Activated CD8-positive, alpha-beta memory T cell treated with anti-CD3 and anti-CD28 coated beads, Interleukin-2, amount 50 U/mL, for 1 hour (primary cell): ENCODE results near the gene MCTP2.

Experiments used
- DNase-seq: peaks from one replicate; pipeline ENCODE4 v3.0.0-alpha.2; 2020; ENCODE audit errors: extremely low read depth

The MCTP2 gene

GRCh38 chr15:94298364-94298763 lies 67.0 kb downstream of the MCTP2 start:
- DNase-seq: no peak

GRCh38 chr15:94300612-94301011 lies 69.3 kb downstream of the MCTP2 start:
- no peak for DNase-seq

GRCh38 chr15:94305133-94305532 lies 73.8 kb downstream of the MCTP2 start:
- DNase-seq: no peak

- DNase-seq: no peak
Observed at GRCh38 chr15:94306700-94307650, 75.6 kb downstream of the MCTP2 start.

- DNase-seq: no peak
Observed at GRCh38 chr15:94312946-94313345, 81.6 kb downstream of the MCTP2 start.

- DNase-seq: no peak
Observed at GRCh38 chr15:94314639-94315038, 83.3 kb downstream of the MCTP2 start.

- DNase-seq: no peak
Observed at GRCh38 chr15:94317211-94317610, 85.8 kb downstream of the MCTP2 start.

- no peak for DNase-seq
Observed at GRCh38 chr15:94322141-94322540, 90.8 kb downstream of the MCTP2 start.

- no peak for DNase-seq
Observed at GRCh38 chr15:94323076-94323475, 91.7 kb downstream of the MCTP2 start.

GRCh38 chr15:94324117-94324826 lies 92.9 kb downstream of the MCTP2 start:
- no peak for DNase-seq

- no peak for DNase-seq
Observed at GRCh38 chr15:94324835-94325767, 93.7 kb downstream of the MCTP2 start.

- DNase-seq: no peak
Observed at GRCh38 chr15:94327356-94327936, 96.1 kb downstream of the MCTP2 start.

GRCh38 chr15:94331731-94332130 lies 100.4 kb downstream of the MCTP2 start:
- DNase-seq: no peak

GRCh38 chr15:94335616-94336015 lies 104.3 kb downstream of the MCTP2 start:
- DNase-seq: no peak

- DNase-seq: no peak
Observed at GRCh38 chr15:94336817-94337467, 105.6 kb downstream of the MCTP2 start.

- DNase-seq: no peak
Observed at GRCh38 chr15:94338243-94338846, 107.0 kb downstream of the MCTP2 start.

GRCh38 chr15:94346282-94346681 lies 114.9 kb downstream of the MCTP2 start:
- DNase-seq: no peak

GRCh38 chr15:94348084-94348483 lies 116.7 kb downstream of the MCTP2 start:
- DNase-seq: no peak

- DNase-seq: no peak
Observed at GRCh38 chr15:94351031-94351535, 119.7 kb downstream of the MCTP2 start.
